DOHH2 (cell line): ENCODE results near the gene KLK2.
A peak's percentile ranks its signal among the peaks of the same experiment; 100 is the strongest.

Experiments
- EZH2phosphoT487 ChIP-seq: fragments of 200-600 bp; sonication (generic); IDR thresholded peaks from 2 replicates; pipeline ENCODE4 v1.6.1; 2017; ENCODE audit warnings: borderline replicate concordance, mild to moderate bottlenecking, antibody characterized with exemption, low read length, moderate library complexity, mixed read lengths
- TF ChIP-seq, protein P1 (sequence below): fragments of 200-600 bp; sonication (generic); IDR thresholded peaks from one replicate; pipeline ENCODE4 v1.5.1; 2014; ENCODE audit warnings: antibody characterized with exemption, mild to moderate bottlenecking, low read depth, low read length; ENCODE audit not compliant: poor library complexity, severe bottlenecking

DNA sequence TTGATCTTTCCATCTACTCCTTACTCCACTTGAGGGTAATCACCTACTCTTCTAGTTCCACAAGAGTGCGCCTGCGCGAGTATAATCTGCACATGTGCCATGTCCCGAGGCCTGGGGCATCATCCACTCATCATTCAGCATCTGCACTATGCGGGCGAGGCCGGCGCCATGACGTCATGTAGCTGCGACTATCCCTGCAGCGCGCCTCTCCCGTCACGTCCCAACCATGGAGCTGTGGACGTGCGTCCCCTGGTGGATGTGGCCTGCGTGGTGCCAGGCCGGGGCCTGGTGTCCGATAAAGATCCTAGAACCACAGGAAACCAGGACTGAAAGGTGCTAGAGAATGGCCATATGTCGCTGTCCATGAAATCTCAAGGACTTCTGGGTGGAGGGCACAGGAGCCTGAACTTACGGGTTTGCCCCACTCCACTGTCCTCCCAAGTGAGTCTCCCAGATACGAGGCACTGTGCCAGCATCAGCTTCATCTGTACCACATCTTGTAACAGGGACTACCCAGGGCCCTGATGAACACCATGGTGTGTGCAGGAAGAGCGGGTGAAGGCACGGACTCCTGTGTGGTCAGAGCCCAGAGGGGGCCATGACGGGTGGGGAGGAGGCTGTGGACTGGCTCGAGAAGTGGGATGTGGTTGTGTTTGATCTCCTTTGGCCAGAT is 2.7 kb upstream of the KLK2 start:
- TF ChIP-seq, protein P1, sequence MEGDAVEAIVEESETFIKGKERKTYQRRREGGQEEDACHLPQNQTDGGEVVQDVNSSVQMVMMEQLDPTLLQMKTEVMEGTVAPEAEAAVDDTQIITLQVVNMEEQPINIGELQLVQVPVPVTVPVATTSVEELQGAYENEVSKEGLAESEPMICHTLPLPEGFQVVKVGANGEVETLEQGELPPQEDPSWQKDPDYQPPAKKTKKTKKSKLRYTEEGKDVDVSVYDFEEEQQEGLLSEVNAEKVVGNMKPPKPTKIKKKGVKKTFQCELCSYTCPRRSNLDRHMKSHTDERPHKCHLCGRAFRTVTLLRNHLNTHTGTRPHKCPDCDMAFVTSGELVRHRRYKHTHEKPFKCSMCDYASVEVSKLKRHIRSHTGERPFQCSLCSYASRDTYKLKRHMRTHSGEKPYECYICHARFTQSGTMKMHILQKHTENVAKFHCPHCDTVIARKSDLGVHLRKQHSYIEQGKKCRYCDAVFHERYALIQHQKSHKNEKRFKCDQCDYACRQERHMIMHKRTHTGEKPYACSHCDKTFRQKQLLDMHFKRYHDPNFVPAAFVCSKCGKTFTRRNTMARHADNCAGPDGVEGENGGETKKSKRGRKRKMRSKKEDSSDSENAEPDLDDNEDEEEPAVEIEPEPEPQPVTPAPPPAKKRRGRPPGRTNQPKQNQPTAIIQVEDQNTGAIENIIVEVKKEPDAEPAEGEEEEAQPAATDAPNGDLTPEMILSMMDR = peak; percentile 19
- TF ChIP-seq EZH2phosphoT487 = no peak
